ENCODE data around the gene KPNA2. TPM values are rescaled to one million over a fixed set of nuclear protein-coding genes. Genes with fewer than 3 reads are reported as not detected.
A peak's percentile ranks its signal among the peaks of the same experiment; 100 is the strongest.

KPNA2 gene
- total and polyA plus RNA-seq, 2 of the 13 experiments (the other 11 are each of a cell fraction or from before 2014, with no cell fraction given) = 111 to 305 TPM

DNA sequence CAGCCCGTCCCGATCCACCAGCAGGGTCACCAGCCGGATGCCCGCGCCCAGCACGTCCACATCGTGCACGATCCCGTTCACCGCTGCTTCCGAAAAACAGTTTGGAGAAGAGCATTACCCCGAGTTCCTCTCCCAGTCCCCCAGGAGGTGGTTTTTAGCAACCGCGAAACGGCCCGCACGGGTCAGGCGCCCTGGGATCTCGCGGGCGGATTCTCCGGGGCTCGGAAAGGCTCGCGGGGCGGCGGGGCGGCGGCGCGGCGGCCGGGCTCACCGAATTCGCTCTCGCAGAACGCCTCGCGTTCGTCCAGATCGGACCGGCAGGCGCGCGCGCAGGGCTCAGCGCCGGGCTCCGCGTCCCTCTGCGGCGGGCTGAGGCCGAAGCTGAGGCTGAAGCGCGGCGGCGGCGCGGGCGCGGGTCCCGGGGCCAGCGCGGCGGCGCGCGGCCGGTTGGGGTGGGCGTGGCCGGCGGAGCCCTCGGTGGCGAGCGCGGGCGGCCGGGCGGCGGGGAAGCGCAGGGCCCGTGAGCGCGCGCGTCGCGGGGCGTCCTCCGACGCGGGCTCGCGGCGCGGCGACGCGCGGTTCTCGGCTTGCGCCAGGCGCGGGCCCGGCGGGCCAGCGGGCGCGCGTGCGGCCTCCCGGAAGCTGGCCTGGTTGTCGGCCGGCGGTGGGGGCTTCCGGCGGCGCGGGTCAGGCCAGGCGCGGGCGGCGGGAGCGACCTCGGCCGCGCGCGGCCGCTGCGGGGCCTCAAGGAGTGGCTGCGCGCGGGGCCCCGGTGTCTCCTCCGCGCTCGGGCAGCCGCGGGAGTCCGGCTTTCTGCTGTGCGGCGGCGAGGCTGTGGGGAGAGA is 42.2 kb upstream of the KPNA2 start (continued):
- TF ChIP-seq, protein P1, sequence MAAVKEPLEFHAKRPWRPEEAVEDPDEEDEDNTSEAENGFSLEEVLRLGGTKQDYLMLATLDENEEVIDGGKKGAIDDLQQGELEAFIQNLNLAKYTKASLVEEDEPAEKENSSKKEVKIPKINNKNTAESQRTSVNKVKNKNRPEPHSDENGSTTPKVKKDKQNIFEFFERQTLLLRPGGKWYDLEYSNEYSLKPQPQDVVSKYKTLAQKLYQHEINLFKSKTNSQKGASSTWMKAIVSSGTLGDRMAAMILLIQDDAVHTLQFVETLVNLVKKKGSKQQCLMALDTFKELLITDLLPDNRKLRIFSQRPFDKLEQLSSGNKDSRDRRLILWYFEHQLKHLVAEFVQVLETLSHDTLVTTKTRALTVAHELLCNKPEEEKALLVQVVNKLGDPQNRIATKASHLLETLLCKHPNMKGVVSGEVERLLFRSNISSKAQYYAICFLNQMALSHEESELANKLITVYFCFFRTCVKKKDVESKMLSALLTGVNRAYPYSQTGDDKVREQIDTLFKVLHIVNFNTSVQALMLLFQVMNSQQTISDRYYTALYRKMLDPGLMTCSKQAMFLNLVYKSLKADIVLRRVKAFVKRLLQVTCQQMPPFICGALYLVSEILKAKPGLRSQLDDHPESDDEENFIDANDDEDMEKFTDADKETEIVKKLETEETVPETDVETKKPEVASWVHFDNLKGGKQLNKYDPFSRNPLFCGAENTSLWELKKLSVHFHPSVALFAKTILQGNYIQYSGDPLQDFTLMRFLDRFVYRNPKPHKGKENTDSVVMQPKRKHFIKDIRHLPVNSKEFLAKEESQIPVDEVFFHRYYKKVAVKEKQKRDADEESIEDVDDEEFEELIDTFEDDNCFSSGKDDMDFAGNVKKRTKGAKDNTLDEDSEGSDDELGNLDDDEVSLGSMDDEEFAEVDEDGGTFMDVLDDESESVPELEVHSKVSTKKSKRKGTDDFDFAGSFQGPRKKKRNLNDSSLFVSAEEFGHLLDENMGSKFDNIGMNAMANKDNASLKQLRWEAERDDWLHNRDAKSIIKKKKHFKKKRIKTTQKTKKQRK (IDR thresholded peaks at IDR 0.05; ENCODE audit: low read length) = no peak
- TF ChIP-seq MZF1 (CRISPR knock-in tag; IDR thresholded peaks at IDR 0.05; ENCODE audit: borderline replicate concordance) (no peak), TOE1 (CRISPR knock-in tag; IDR thresholded peaks at IDR 0.05) (no peak), U2AF1 (optimal IDR thresholded peaks at IDR 0.05; ENCODE audit: low read depth, low read length) (no peak), JUNB (CRISPR knock-in tag; IDR thresholded peaks at IDR 0.05; ENCODE audit: borderline replicate concordance) (no peak), ZNF235 (CRISPR knock-in tag; IDR thresholded peaks at IDR 0.05; ENCODE audit: borderline replicate concordance) (no peak), ZSCAN20 (CRISPR knock-in tag; IDR thresholded peaks at IDR 0.05; ENCODE audit: borderline replicate concordance) (no peak), DMAP1 (CRISPR knock-in tag; IDR thresholded peaks at IDR 0.05) (peak; percentile 70), ZNF790 (CRISPR knock-in tag; IDR thresholded peaks at IDR 0.05; ENCODE audit: borderline replicate concordance) (no peak), SMAD1 (CRISPR knock-in tag; IDR thresholded peaks at IDR 0.05; ENCODE audit: borderline replicate concordance, low read depth) (no peak), IRX3 (CRISPR knock-in tag; IDR thresholded peaks at IDR 0.05; ENCODE audit: borderline replicate concordance, low read depth) (0 out of 2 replicates have a peak, but pooled peaks have one; percentile 30), KLF11 (CRISPR knock-in tag; IDR thresholded peaks at IDR 0.05) (no peak), ZZZ3 (CRISPR knock-in tag; IDR thresholded peaks at IDR 0.05; ENCODE audit: borderline replicate concordance) (no peak), ZBTB42 (CRISPR knock-in tag; IDR thresholded peaks at IDR 0.05) (peak; percentile 92)
- TF ChIP-seq, protein P2, sequence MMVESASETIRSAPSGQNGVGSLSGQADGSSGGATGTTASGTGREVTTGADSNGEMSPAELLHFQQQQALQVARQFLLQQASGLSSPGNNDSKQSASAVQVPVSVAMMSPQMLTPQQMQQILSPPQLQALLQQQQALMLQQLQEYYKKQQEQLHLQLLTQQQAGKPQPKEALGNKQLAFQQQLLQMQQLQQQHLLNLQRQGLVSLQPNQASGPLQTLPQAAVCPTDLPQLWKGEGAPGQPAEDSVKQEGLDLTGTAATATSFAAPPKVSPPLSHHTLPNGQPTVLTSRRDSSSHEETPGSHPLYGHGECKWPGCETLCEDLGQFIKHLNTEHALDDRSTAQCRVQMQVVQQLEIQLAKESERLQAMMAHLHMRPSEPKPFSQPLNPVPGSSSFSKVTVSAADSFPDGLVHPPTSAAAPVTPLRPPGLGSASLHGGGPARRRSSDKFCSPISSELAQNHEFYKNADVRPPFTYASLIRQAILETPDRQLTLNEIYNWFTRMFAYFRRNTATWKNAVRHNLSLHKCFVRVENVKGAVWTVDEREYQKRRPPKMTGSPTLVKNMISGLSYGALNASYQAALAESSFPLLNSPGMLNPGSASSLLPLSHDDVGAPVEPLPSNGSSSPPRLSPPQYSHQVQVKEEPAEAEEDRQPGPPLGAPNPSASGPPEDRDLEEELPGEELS (CRISPR knock-in tag; IDR thresholded peaks at IDR 0.05) = no peak
- TF ChIP-seq, protein P3, sequence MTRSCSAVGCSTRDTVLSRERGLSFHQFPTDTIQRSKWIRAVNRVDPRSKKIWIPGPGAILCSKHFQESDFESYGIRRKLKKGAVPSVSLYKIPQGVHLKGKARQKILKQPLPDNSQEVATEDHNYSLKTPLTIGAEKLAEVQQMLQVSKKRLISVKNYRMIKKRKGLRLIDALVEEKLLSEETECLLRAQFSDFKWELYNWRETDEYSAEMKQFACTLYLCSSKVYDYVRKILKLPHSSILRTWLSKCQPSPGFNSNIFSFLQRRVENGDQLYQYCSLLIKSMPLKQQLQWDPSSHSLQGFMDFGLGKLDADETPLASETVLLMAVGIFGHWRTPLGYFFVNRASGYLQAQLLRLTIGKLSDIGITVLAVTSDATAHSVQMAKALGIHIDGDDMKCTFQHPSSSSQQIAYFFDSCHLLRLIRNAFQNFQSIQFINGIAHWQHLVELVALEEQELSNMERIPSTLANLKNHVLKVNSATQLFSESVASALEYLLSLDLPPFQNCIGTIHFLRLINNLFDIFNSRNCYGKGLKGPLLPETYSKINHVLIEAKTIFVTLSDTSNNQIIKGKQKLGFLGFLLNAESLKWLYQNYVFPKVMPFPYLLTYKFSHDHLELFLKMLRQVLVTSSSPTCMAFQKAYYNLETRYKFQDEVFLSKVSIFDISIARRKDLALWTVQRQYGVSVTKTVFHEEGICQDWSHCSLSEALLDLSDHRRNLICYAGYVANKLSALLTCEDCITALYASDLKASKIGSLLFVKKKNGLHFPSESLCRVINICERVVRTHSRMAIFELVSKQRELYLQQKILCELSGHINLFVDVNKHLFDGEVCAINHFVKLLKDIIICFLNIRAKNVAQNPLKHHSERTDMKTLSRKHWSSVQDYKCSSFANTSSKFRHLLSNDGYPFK (CRISPR knock-in tag; IDR thresholded peaks at IDR 0.05; ENCODE audit: borderline replicate concordance) = no peak
- TF ChIP-seq, protein P4, sequence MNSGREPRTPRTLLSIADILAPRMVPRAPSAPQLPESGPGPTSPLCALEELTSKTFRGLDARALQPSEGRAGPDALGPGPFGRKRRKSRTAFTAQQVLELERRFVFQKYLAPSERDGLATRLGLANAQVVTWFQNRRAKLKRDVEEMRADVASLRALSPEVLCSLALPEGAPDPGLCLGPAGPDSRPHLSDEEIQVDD (CRISPR knock-in tag; IDR thresholded peaks at IDR 0.05; ENCODE audit: borderline replicate concordance) = no peak; the same call in 1 of the 2 replicates
- TF ChIP-seq, protein P5, sequence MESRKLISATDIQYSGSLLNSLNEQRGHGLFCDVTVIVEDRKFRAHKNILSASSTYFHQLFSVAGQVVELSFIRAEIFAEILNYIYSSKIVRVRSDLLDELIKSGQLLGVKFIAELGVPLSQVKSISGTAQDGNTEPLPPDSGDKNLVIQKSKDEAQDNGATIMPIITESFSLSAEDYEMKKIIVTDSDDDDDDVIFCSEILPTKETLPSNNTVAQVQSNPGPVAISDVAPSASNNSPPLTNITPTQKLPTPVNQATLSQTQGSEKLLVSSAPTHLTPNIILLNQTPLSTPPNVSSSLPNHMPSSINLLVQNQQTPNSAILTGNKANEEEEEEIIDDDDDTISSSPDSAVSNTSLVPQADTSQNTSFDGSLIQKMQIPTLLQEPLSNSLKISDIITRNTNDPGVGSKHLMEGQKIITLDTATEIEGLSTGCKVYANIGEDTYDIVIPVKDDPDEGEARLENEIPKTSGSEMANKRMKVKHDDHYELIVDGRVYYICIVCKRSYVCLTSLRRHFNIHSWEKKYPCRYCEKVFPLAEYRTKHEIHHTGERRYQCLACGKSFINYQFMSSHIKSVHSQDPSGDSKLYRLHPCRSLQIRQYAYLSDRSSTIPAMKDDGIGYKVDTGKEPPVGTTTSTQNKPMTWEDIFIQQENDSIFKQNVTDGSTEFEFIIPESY (CRISPR knock-in tag; IDR thresholded peaks at IDR 0.05) = no peak

Measured in HepG2 (cell line).